K562 (cell line): ENCODE data around the gene TRANK1. TPM values are rescaled to one million over a fixed set of nuclear protein-coding genes. Genes with fewer than 3 reads are reported as not detected.

Experiments
- BDP1 ChIP-seq: IDR thresholded peaks from 3 replicates; pipeline ENCODE4 v1.6.1; 2011; ENCODE audit not compliant: insufficient read length, insufficient read depth
- E2F1 ChIP-seq: sonication (generic); formaldehyde crosslinking; IDR thresholded peaks from 2 replicates; pipeline ENCODE4 v1.8.1; 2023; ENCODE audit warnings: mild to moderate bottlenecking, missing genetic modification reagents, moderate library complexity
- ELF4 ChIP-seq: fragments of 450-650 bp; formaldehyde crosslinking; IDR thresholded peaks from 2 replicates; pipeline ENCODE4 v1.4.0; 2022; ENCODE audit warnings: missing genetic modification characterization
- FOS ChIP-seq: IDR thresholded peaks from 3 replicates; pipeline ENCODE4 v1.6.1; 2011; ENCODE audit not compliant: insufficient read length; ENCODE audit errors: extremely low read depth
- GATA2 ChIP-seq: sonication (generic); formaldehyde crosslinking; IDR thresholded peaks from 2 replicates; pipeline ENCODE4 v1.4.0; 2020; ENCODE audit warnings: mild to moderate bottlenecking, missing genetic modification reagents
- JUND ChIP-seq, 2 experiments: IDR thresholded peaks; 2 replicates in 1 of 2; 3 replicates in 1 of 2; pipeline ENCODE4 v1.6.1; 2011; ENCODE audit warnings: borderline replicate concordance in 2 of 2, low read depth in 2 of 2, low read length in 2 of 2, improper control_type of control experiment in 1 of 2, missing biosample characterization in 1 of 2, missing genetic modification characterization in 1 of 2, missing genetic modification reagents in 1 of 2
- NFE2L1 ChIP-seq: fragments of 450-650 bp; IDR thresholded peaks from 2 replicates; pipeline ENCODE4 v1.6.1; 2016; ENCODE audit warnings: missing genetic modification characterization, low read depth, mild to moderate bottlenecking, missing compliant biosample characterization, moderate library complexity, borderline replicate concordance
- NR2F6 ChIP-seq: fragments of 450-650 bp; formaldehyde crosslinking; IDR thresholded peaks from 2 replicates; pipeline ENCODE4 v1.4.0; 2020; ENCODE audit warnings: mild to moderate bottlenecking
- PHB ChIP-seq: fragments of 250-450 bp; sonication (Bioruptor Pico); IDR thresholded peaks from 2 replicates; pipeline ENCODE4 v1.5.0; 2021
- POLR2A ChIP-seq: fragments of 450-650 bp; conservative IDR thresholded peaks from 2 replicates; pipeline ENCODE4 v1.6.1; 2016
- POLR2B ChIP-seq: fragments of 450-650 bp; IDR thresholded peaks from 2 replicates; pipeline ENCODE4 v1.6.1; 2018; ENCODE audit warnings: low read depth; ENCODE audit not compliant: partially characterized antibody
- POLR2H ChIP-seq: IDR thresholded peaks from 2 replicates; pipeline ENCODE4 v1.6.1; 2016; ENCODE audit warnings: missing genetic modification characterization, low read depth, mild to moderate bottlenecking, control low read depth, missing compliant biosample characterization, moderate library complexity
- POLR3A ChIP-seq: IDR thresholded peaks from 2 replicates; pipeline ENCODE4 v1.6.1; 2011; ENCODE audit warnings: borderline replicate concordance, mild to moderate bottlenecking, moderate library complexity; ENCODE audit not compliant: insufficient read length, insufficient read depth; ENCODE audit errors: extremely low read depth
- RBM34 ChIP-seq: fragments of 200-400 bp; formaldehyde crosslinking; IDR thresholded peaks from 2 replicates; pipeline ENCODE4 v1.6.1; 2018; ENCODE audit warnings: low read length, borderline replicate concordance; ENCODE audit not compliant: insufficient read depth
- SOX6 ChIP-seq: fragments of 450-650 bp; IDR thresholded peaks from 2 replicates; pipeline ENCODE4 v1.6.1; 2014; ENCODE audit warnings: mild to moderate bottlenecking
- STAT5A ChIP-seq: IDR thresholded peaks from 2 replicates; pipeline ENCODE4 v1.6.1; 2012; ENCODE audit warnings: low read length, inconsistent platforms, borderline replicate concordance
- TAL1 ChIP-seq: fragments of 450-650 bp; IDR thresholded peaks from 2 replicates; pipeline ENCODE4 v1.6.1; 2016; ENCODE audit warnings: mild to moderate bottlenecking
- ZFP30 ChIP-seq: fragments of 250-450 bp; sonication (Bioruptor Pico); IDR thresholded peaks from 2 replicates; pipeline ENCODE4 v1.8.0; 2022; ENCODE audit warnings: moderate library complexity, mild to moderate bottlenecking, inconsistent platforms, borderline replicate concordance
- ZNF12 ChIP-seq: sonication (generic); formaldehyde crosslinking; IDR thresholded peaks from 2 replicates; pipeline ENCODE4 v1.4.0; 2020; ENCODE audit warnings: mild to moderate bottlenecking, missing genetic modification reagents
- ZNF184 ChIP-seq: sonication (generic); formaldehyde crosslinking; IDR thresholded peaks from 2 replicates; pipeline ENCODE4 v1.5.0; 2020; ENCODE audit warnings: missing genetic modification reagents
- ZNF197 ChIP-seq: fragments of 200-800 bp; sonication (Bioruptor generic); IDR thresholded peaks from 2 replicates; pipeline ENCODE4 v1.6.1; 2016; ENCODE audit warnings: low read depth, missing genetic modification characterization, missing compliant biosample characterization
- ZNF280B ChIP-seq: fragments of 250-450 bp; sonication (Bioruptor Pico); IDR thresholded peaks from 2 replicates; pipeline ENCODE4 v1.5.1; 2021; ENCODE audit warnings: mild to moderate bottlenecking
- ZNF384 ChIP-seq: IDR thresholded peaks from 2 replicates; pipeline ENCODE4 v1.6.1; 2012; ENCODE audit warnings: low read depth, low read length, improper control_type of control experiment
- ZNF695 ChIP-seq: fragments of 450-650 bp; formaldehyde crosslinking; IDR thresholded peaks from 2 replicates; pipeline ENCODE4 v1.4.0; 2020; ENCODE audit warnings: mild to moderate bottlenecking, moderate library complexity
- polyA plus RNA-seq, 8 experiments: library from polyadenylated mRNA; depleted of rRNA in 4 of 8; stranded (reverse) in 5 of 8; unstranded in 3 of 8; fragments of >200 nt; fragmentation: Nextera tagmentation in 2 of 8; fragmentation: Illumina TruSeq in 1 of 8; extraction: Ambion mirVana in 2 of 8; extraction: Trizol in 1 of 8; gene quantifications; 2 replicates each; pipeline versions ENCODE4 v1.2.1 to v1.2.3, GENCODE V29; 2011 to 2014; ENCODE audit warnings: inconsistent platforms in 1 of 8, missing spikeins in 1 of 8
- total RNA-seq, 7 experiments: library from RNA; depleted of rRNA in 6 of 7; stranded (reverse); fragments of >200 nt in 6 of 7; fragmentation: Illumina TruSeq in 2 of 7; extraction: Trizol in 2 of 7; gene quantifications; 2 replicates each; pipeline versions ENCODE4 v1.2.1 to v1.2.3, GENCODE V29; 2011 to 2021; ENCODE audit warnings: low replicate concordance in 1 of 7
- TF ChIP-seq, protein P1 (sequence below), 2 experiments: fragments of 450-650 bp in 1 of 2; sonication (generic) in 1 of 2; formaldehyde crosslinking in 1 of 2; IDR thresholded peaks in 1 of 2; conservative IDR thresholded peaks in 1 of 2; 2 replicates each; pipeline versions ENCODE4 v1.6.1 to v1.8.1; 2016 to 2023; ENCODE audit warnings: mild to moderate bottlenecking in 2 of 2, moderate library complexity in 2 of 2, inconsistent platforms in 1 of 2, missing genetic modification reagents in 1 of 2

TRANK1 gene
- total and polyA plus RNA-seq, 9 of the 15 experiments (the other 6 are each of a cell fraction or from before 2014, with no cell fraction given) = 0.41 to 5.3 (median 2.1) TPM

DNA sequence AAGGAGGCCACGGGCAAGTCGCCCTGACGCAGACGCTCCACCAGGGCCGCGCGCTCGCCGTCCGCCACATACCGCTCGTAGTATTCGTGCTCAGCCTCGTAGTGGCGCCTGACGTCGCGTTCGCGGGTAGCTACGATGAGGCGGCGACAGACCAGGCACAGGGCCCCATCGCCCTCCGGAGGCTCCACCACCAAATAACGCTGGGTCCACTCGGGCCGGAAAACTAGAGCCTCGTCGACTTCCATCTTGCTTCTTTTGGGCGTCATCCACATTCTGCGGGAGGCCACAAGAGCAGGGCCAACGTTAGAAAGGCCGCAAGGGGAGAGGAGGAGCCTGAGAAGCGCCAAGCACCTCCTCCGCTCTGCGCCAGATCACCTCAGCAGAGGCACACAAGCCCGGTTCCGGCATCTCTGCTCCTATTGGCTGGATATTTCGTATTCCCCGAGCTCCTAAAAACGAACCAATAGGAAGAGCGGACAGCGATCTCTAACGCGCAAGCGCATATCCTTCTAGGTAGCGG lies 48.0 kb upstream of the TRANK1 start, which contains the start of gene EPM2AIP1 (continued):
- no peak for TF ChIP-seq FOS
- TF ChIP-seq E2F1 (CRISPR knock-in tag) = peak; percentile 80; the same call in 1 of the 2 replicates
- TF ChIP-seq STAT5A = no peak
- peak; percentile 61 for TF ChIP-seq SOX6
- TF ChIP-seq POLR2B = peak; percentile 95
- no peak; the same call in 1 of the 2 replicates for TF ChIP-seq ZNF384
- TF ChIP-seq, protein P1, sequence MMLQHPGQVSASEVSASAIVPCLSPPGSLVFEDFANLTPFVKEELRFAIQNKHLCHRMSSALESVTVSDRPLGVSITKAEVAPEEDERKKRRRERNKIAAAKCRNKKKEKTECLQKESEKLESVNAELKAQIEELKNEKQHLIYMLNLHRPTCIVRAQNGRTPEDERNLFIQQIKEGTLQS (IDR thresholded peaks at IDR 0.05) = no peak
- TF ChIP-seq, protein P1 (CRISPR knock-in tag; conservative IDR thresholded peaks at IDR 0.05) = no peak
- no peak for TF ChIP-seq ZNF280B (CRISPR knock-in tag)
- TF ChIP-seq JUND (IDR thresholded peaks at IDR 0.05; ENCODE audit: borderline replicate concordance, low read depth, low read length) = no peak
- TF ChIP-seq JUND (tag; IDR thresholded peaks at IDR 0.05; ENCODE audit: borderline replicate concordance, low read depth, low read length) = no peak; the same call in 2 of the 3 replicates
- TF ChIP-seq BDP1 = no peak
- peak; percentile 45; the same call in 1 of the 2 replicates for TF ChIP-seq ELF4 (CRISPR knock-in tag)
- TF ChIP-seq GATA2 (CRISPR knock-in tag) = no peak
- peak; percentile 86; the same call in 1 of the 2 replicates for TF ChIP-seq ZNF12 (CRISPR knock-in tag)
- TF ChIP-seq PHB (CRISPR knock-in tag) = peak; percentile 76; the same call in 1 of the 2 replicates
- TF ChIP-seq NR2F6 (CRISPR knock-in tag) = 0 out of 2 replicates have a peak, but pooled peaks have one; percentile 71
- TF ChIP-seq POLR2A = peak; percentile 97
- TF ChIP-seq NFE2L1 (tag) = no peak
- no peak for TF ChIP-seq ZNF197 (CRISPR knock-in tag)
- TF ChIP-seq RBM34 = no peak
- no peak for TF ChIP-seq POLR3A
- TF ChIP-seq ZFP30 = no peak
- TF ChIP-seq ZNF695 (CRISPR knock-in tag) = no peak
- no peak for TF ChIP-seq ZNF184 (CRISPR knock-in tag)
- peak; percentile 91 for TF ChIP-seq POLR2H (tag)
- 0 out of 2 replicates have a peak, but pooled peaks have one; percentile 5 for TF ChIP-seq TAL1
